ENCODE data around the gene GALNT10.

- TF ChIP-seq CTCF (IDR thresholded peaks at IDR 0.05; ENCODE audit: poor library complexity) (no peak), EZH2 (IDR thresholded peaks at IDR 0.05; ENCODE audit: borderline replicate concordance) (no peak)
Observed at GRCh38 chr5:154309371-154309745, 118.8 kb downstream of the GALNT10 start.
